K562 (cell line): ENCODE data around the gene ADAMTSL2.

ENCODE experiments used
- ARID2 ChIP-seq: fragments of 450-650 bp; IDR thresholded peaks from 2 replicates; pipeline ENCODE4 v1.6.1; 2017; ENCODE audit warnings: antibody characterized with exemption, mild to moderate bottlenecking
- CBFA2T3 ChIP-seq: fragments of 450-650 bp; IDR thresholded peaks from 2 replicates; pipeline ENCODE4 v1.6.1; 2017
- CHD2 ChIP-seq: IDR thresholded peaks from 2 replicates; pipeline ENCODE4 v1.6.1; 2011; ENCODE audit warnings: low read depth, low read length
- CTCF ChIP-seq, 3 experiments: IDR thresholded peaks in 2 of 3; conservative IDR thresholded peaks in 1 of 3; 2 replicates each; pipeline ENCODE4 v1.5.1; 2011 to 2012; ENCODE audit warnings: low read length in 3 of 3, mild to moderate bottlenecking in 3 of 3, control low read depth in 2 of 3, improper control_type of control experiment in 1 of 3, inconsistent platforms in 1 of 3, low read depth in 1 of 3, mixed read lengths in 1 of 3, moderate library complexity in 1 of 3; ENCODE audit not compliant: insufficient read depth in 2 of 3
- DMBX1 ChIP-seq: fragments of 250-450 bp; sonication (Bioruptor Pico); IDR thresholded peaks from 2 replicates; pipeline ENCODE4 v1.8.0; 2022; ENCODE audit warnings: inconsistent platforms, mild to moderate bottlenecking, moderate library complexity, borderline replicate concordance
- HDAC2 ChIP-seq: fragments of 450-650 bp; IDR thresholded peaks from 2 replicates; pipeline ENCODE4 v1.6.1; 2016; ENCODE audit warnings: mild to moderate bottlenecking
- MXI1 ChIP-seq: IDR thresholded peaks from 2 replicates; pipeline ENCODE4 v1.6.1; 2011; ENCODE audit warnings: low read depth, mild to moderate bottlenecking, improper control_type of control experiment, low read length
- PTBP1 ChIP-seq: fragments of 200-400 bp; formaldehyde crosslinking; IDR thresholded peaks from 2 replicates; pipeline ENCODE4 v1.6.1; 2017; ENCODE audit warnings: low read depth, low read length
- STAT5A ChIP-seq: IDR thresholded peaks from 2 replicates; pipeline ENCODE4 v1.6.1; 2012; ENCODE audit warnings: low read length, inconsistent platforms, borderline replicate concordance
- YY1 ChIP-seq, 3 experiments: IDR thresholded peaks; 2 replicates each; pipeline ENCODE4 v1.6.1; 2011; ENCODE audit warnings: low read length in 2 of 3, mild to moderate bottlenecking in 2 of 3, moderate library complexity in 2 of 3, borderline replicate concordance in 1 of 3, control low read depth in 1 of 3, low read depth in 1 of 3; ENCODE audit not compliant: insufficient read depth in 3 of 3, insufficient replicate concordance in 2 of 3, control insufficient read depth in 1 of 3, insufficient read length in 1 of 3; ENCODE audit errors: extremely low read depth in 1 of 3
- ZBTB8A ChIP-seq: fragments of 450-650 bp; IDR thresholded peaks from 2 replicates; pipeline ENCODE4 v1.6.1; 2018; ENCODE audit warnings: mild to moderate bottlenecking, moderate library complexity; ENCODE audit not compliant: partially characterized antibody
- ZNF121 ChIP-seq: sonication (generic); formaldehyde crosslinking; conservative IDR thresholded peaks from 2 replicates; pipeline ENCODE4 v1.8.0; 2022; ENCODE audit warnings: missing genetic modification reagents
- ZNF512 ChIP-seq: IDR thresholded peaks from 2 replicates; pipeline ENCODE4 v1.6.1; 2016; ENCODE audit warnings: missing genetic modification characterization, missing compliant biosample characterization

GRCh38 chr9:133491656-133491925 is 42.9 kb upstream of the ADAMTSL2 start:
- TF ChIP-seq MXI1, result no peak
- TF ChIP-seq ARID2, result no peak
- no peak for TF ChIP-seq CBFA2T3
- no peak for TF ChIP-seq HDAC2
- no peak for TF ChIP-seq CTCF (IDR thresholded peaks at IDR 0.05 in 2 of 3, conservative IDR thresholded peaks at IDR 0.05 in 1 of 3; ENCODE audit: insufficient read depth in 2 of 3, low read depth in 1 of 3, low read length in 3 of 3)
- TF ChIP-seq DMBX1, result no peak
- no peak for TF ChIP-seq CHD2
- no peak for TF ChIP-seq ZBTB8A
- no peak for TF ChIP-seq YY1 (IDR thresholded peaks at IDR 0.05; ENCODE audit: borderline replicate concordance in 1 of 3, control insufficient read depth in 1 of 3, extremely low read depth in 1 of 3, insufficient read depth in 3 of 3, insufficient read length in 1 of 3, insufficient replicate concordance in 2 of 3, low read depth in 1 of 3, low read length in 2 of 3)
- TF ChIP-seq ZNF512, result no peak
- TF ChIP-seq ZNF121 (CRISPR knock-in tag), result no peak
- no peak for TF ChIP-seq STAT5A
- no peak for TF ChIP-seq PTBP1
